H1 (cell line): ENCODE measurements around the gene SOX1. TPM values are rescaled to one million over a fixed set of nuclear protein-coding genes. Genes with fewer than 3 reads are reported as not detected.

Experiments
- CTCF ChIA-PET: fragments of 300-600 bp; sonication (Branson Sonifier 250); formaldehyde crosslinking; loops from one replicate; lab custom pipeline; 2021; ENCODE audit not compliant: partially characterized antibody; lab: Charles Lee
- POLR2A ChIA-PET: fragments of 300-600 bp; sonication (Branson Sonifier 250); formaldehyde crosslinking; loops from one replicate; lab custom pipeline; 2021; ENCODE audit warnings: inconsistent platforms; ENCODE audit not compliant: partially characterized antibody; lab: Charles Lee
- DNase-seq, 2 experiments: peaks; one replicate each; pipeline versions ENCODE4 v3.0.0 to v3.0.0-alpha.2; 2010 to 2022; ENCODE audit warnings: low spot score in 2 of 2, low read depth in 1 of 2, mixed read lengths in 1 of 2
- FAIRE-seq: peaks from 2 replicates; lab custom pipeline; 2011; peaks lifted over from hg19 to GRCh38; lab: Jason Lieb, UNC
- H2AFZ ChIP-seq: 2 replicates; pipeline ENCODE4 v1.8.1; 2012; ENCODE audit warnings: low read length, inconsistent platforms
- H2AK5ac ChIP-seq: 2 replicates; pipeline ENCODE4 v1.6.1; 2013; ENCODE audit warnings: low read depth, low read length
- H2BK120ac ChIP-seq: replicated peaks from 2 replicates; pipeline ENCODE3; 2013; ENCODE audit warnings: low read depth, low read length, inconsistent platforms
- H2BK12ac ChIP-seq: 2 replicates; pipeline ENCODE4 v1.6.1; 2013; ENCODE audit warnings: low read depth, low read length
- H2BK15ac ChIP-seq: 2 replicates; pipeline ENCODE4 v1.6.1; 2013; ENCODE audit warnings: low read length
- H2BK20ac ChIP-seq: 2 replicates; pipeline ENCODE4 v1.6.1; 2013; ENCODE audit warnings: low read length
- H2BK5ac ChIP-seq: 2 replicates; pipeline ENCODE4 v1.6.1; 2013; ENCODE audit warnings: low read depth, low read length
- H3K14ac ChIP-seq: 2 replicates; pipeline ENCODE4 v1.6.1; 2013; ENCODE audit warnings: inconsistent platforms; ENCODE audit not compliant: insufficient read length
- H3K18ac ChIP-seq: 2 replicates; pipeline ENCODE4 v1.6.1; 2013; ENCODE audit warnings: low read length; ENCODE audit errors: extremely low read depth
- H3K23ac ChIP-seq: 2 replicates; pipeline ENCODE4 v1.6.1; 2013; ENCODE audit warnings: inconsistent platforms; ENCODE audit not compliant: insufficient read length
- H3K23me2 ChIP-seq: 2 replicates; pipeline ENCODE4 v1.6.1; 2013; ENCODE audit warnings: low read depth, low read length
- H3K27ac ChIP-seq: 2 replicates; pipeline ENCODE4 v1.6.1; 2011; ENCODE audit warnings: low read depth, low read length, inconsistent platforms
- H3K27me3 ChIP-seq, 4 experiments: replicated peaks in 1 of 4; 1 replicate in 1 of 4; 2 replicates in 3 of 4; pipeline versions ENCODE4 v1.6.1 to v1.8.1; 2011 to 2013; ENCODE audit warnings: low read length in 3 of 4, mild to moderate bottlenecking in 3 of 4, inconsistent platforms in 2 of 4, mixed read lengths in 2 of 4, moderate library complexity in 1 of 4; ENCODE audit not compliant: control insufficient read depth in 3 of 4, insufficient read depth in 3 of 4; ENCODE audit errors: extremely low read depth in 1 of 4
- H3K36me3 ChIP-seq, 4 experiments: 2 replicates each; pipeline versions ENCODE4 v1.6.1 to v1.8.1; 2011 to 2013; ENCODE audit warnings: mild to moderate bottlenecking in 4 of 4, low read length in 3 of 4, moderate library complexity in 2 of 4, control low read depth in 1 of 4, inconsistent platforms in 1 of 4; ENCODE audit not compliant: insufficient read depth in 4 of 4, control insufficient read depth in 2 of 4
- H3K4ac ChIP-seq: replicated peaks from 2 replicates; pipeline ENCODE3; 2013; ENCODE audit warnings: low read length, low read depth, mixed read lengths, inconsistent platforms; ENCODE audit not compliant: insufficient read length
- H3K4me1 ChIP-seq, 4 experiments: replicated peaks in 1 of 4; 1 replicate in 1 of 4; 2 replicates in 3 of 4; pipeline versions ENCODE4 v1.6.1 to v1.8.1; 2011 to 2013; ENCODE audit warnings: low read length in 3 of 4, inconsistent platforms in 2 of 4, mixed read lengths in 1 of 4; ENCODE audit not compliant: insufficient read depth in 4 of 4, control insufficient read depth in 3 of 4
- H3K4me2 ChIP-seq, 2 experiments: 2 replicates each; pipeline versions ENCODE4 v1.6.1 to v1.8.1; 2011 to 2013; ENCODE audit warnings: low read depth in 2 of 2, low read length in 2 of 2, control low read depth in 1 of 2, inconsistent platforms in 1 of 2, mild to moderate bottlenecking in 1 of 2; ENCODE audit not compliant: insufficient read depth in 1 of 2
- H3K4me3 ChIP-seq, 4 experiments: fragments of 200-600, 300-600 bp in 1 of 4; sonication (generic), shearing (Covaris generic), sonication (Bioruptor Twin) in 1 of 4; 2 replicates each; pipeline versions ENCODE4 v1.5.1 to v1.8.1; 2011 to 2016; ENCODE audit warnings: low read length in 4 of 4, low read depth in 3 of 4, control low read depth in 2 of 4, inconsistent platforms in 2 of 4, mild to moderate bottlenecking in 2 of 4, mixed read lengths in 1 of 4, moderate library complexity in 1 of 4; ENCODE audit not compliant: insufficient read depth in 2 of 4; ENCODE audit errors: extremely low read depth in 1 of 4
- H3K56ac ChIP-seq: replicated peaks from 2 replicates; pipeline ENCODE3; 2013; ENCODE audit warnings: low read depth, mild to moderate bottlenecking, mixed read lengths, low read length, inconsistent platforms; ENCODE audit not compliant: insufficient read length
- H3K79me1 ChIP-seq: 2 replicates; pipeline ENCODE4 v1.6.1; 2013; ENCODE audit warnings: low read depth, low read length, control low read depth
- H3K79me2 ChIP-seq, 2 experiments: 2 replicates each; pipeline versions ENCODE4 v1.6.1 to v1.8.1; 2012 to 2013; ENCODE audit warnings: low read length in 2 of 2, mild to moderate bottlenecking in 2 of 2, inconsistent platforms in 1 of 2; ENCODE audit not compliant: insufficient read depth in 2 of 2, control insufficient read depth in 1 of 2
- H3K9ac ChIP-seq, 4 experiments: replicated peaks in 1 of 4; 1 replicate in 1 of 4; 2 replicates in 3 of 4; pipeline versions ENCODE4 v1.6.1 to v1.8.1; 2011 to 2013; ENCODE audit warnings: low read depth in 3 of 4, low read length in 3 of 4, control low read depth in 2 of 4, mild to moderate bottlenecking in 2 of 4, moderate library complexity in 2 of 4, inconsistent platforms in 1 of 4; ENCODE audit errors: extremely low read depth in 1 of 4
- H3K9me3 ChIP-seq, 2 experiments: 2 replicates each; pipeline versions ENCODE4 v1.6.1 to v1.8.1; 2012 to 2013; ENCODE audit warnings: mild to moderate bottlenecking in 2 of 2, moderate library complexity in 2 of 2, control low read depth in 1 of 2, inconsistent platforms in 1 of 2, low read depth in 1 of 2, low read length in 1 of 2, mixed read lengths in 1 of 2; ENCODE audit not compliant: insufficient read depth in 2 of 2
- H4K20me1 ChIP-seq, 2 experiments: replicated peaks in 1 of 2; 2 replicates each; pipeline versions ENCODE3 to v1.8.1; 2011 to 2013; ENCODE audit warnings: inconsistent platforms in 2 of 2, low read length in 2 of 2, mild to moderate bottlenecking in 1 of 2; ENCODE audit not compliant: insufficient read depth in 2 of 2, control insufficient read depth in 1 of 2
- H4K5ac ChIP-seq: 2 replicates; pipeline ENCODE4 v1.6.1; 2013; ENCODE audit warnings: low read length, low read depth, mixed read lengths, inconsistent platforms; ENCODE audit not compliant: insufficient read length
- H4K8ac ChIP-seq: 2 replicates; pipeline ENCODE4 v1.8.0; 2013; ENCODE audit warnings: mild to moderate bottlenecking, moderate library complexity, low read length, inconsistent platforms; ENCODE audit not compliant: insufficient read depth; ENCODE audit errors: extremely low read depth
- H4K91ac ChIP-seq: replicated peaks from 2 replicates; pipeline ENCODE3; 2013; ENCODE audit warnings: low read length, mixed read lengths, inconsistent platforms; ENCODE audit not compliant: insufficient read length
- ASH2L ChIP-seq: fragments of 200-600, 300-600 bp; sonication (generic); IDR thresholded peaks from one replicate; pipeline ENCODE4 v1.7.1; 2017; ENCODE audit warnings: low read length
- ATF3 ChIP-seq: IDR thresholded peaks from 2 replicates; pipeline ENCODE4 v1.6.1; 2011; ENCODE audit warnings: low read depth, mild to moderate bottlenecking, low read length; ENCODE audit not compliant: insufficient read depth
- CBX5 ChIP-seq: fragments of 300-800, 300-1000 bp; sonication (generic); IDR thresholded peaks from 2 replicates; pipeline ENCODE4 v1.7.1; 2016; ENCODE audit warnings: antibody characterized with exemption, low read length, low read depth
- CHD2 ChIP-seq: IDR thresholded peaks from 2 replicates; pipeline ENCODE4 v1.6.1; 2012; ENCODE audit warnings: low read length, improper control_type of control experiment
- JUND ChIP-seq: IDR thresholded peaks from 2 replicates; pipeline ENCODE4 v1.6.1; 2011; ENCODE audit warnings: mild to moderate bottlenecking, improper control_type of control experiment, low read length
- RFX5 ChIP-seq: IDR thresholded peaks from 2 replicates; pipeline ENCODE4 v1.6.1; 2011; ENCODE audit warnings: low read depth, low read length, improper control_type of control experiment, borderline replicate concordance
- SIX5 ChIP-seq: IDR thresholded peaks from 2 replicates; pipeline ENCODE4 v1.6.1; 2011; ENCODE audit warnings: mild to moderate bottlenecking, low read depth, low read length
- TBP ChIP-seq: IDR thresholded peaks from 2 replicates; pipeline ENCODE4 v1.6.1; 2011; ENCODE audit warnings: low read depth, low read length, improper control_type of control experiment
- TEAD4 ChIP-seq: IDR thresholded peaks from 2 replicates; pipeline ENCODE4 v1.6.1; 2012; ENCODE audit warnings: low read depth, low read length, inconsistent platforms, mixed read lengths
- WGBS, 2 experiments: shearing (Covaris generic) in 1 of 2; methylation state at CpG; one replicate each; pipeline versions ENCODE4 v1.1.6 to v1.1.7; 2013 to 2015; ENCODE audit warnings: low lambda C conversion rate in 2 of 2, mixed read lengths in 2 of 2, inconsistent platforms in 1 of 2, low coverage in 1 of 2, missing lambda C conversion rate in 1 of 2; ENCODE audit not compliant: insufficient replicate concordance in 2 of 2, insufficient coverage in 1 of 2, insufficient read length in 1 of 2; ENCODE audit errors: extremely low coverage in 1 of 2, missing lambda C conversion rate in 1 of 2; 5-methylcytosine and 5-hydroxymethylcytosine counted together
- polyA plus RNA-seq, 7 experiments: library from polyadenylated mRNA; depleted of rRNA in 3 of 7; stranded (reverse) in 5 of 7; unstranded in 2 of 7; fragments of >200 nt in 5 of 7; fragments of 200-250 nt in 2 of 7; gene quantifications; 1 replicate in 5 of 7; 2 replicates in 1 of 7; 4 replicates in 1 of 7; pipeline versions ENCODE4 v1.2.1 to v1.2.3, GENCODE V29; 2011 to 2013; ENCODE audit warnings: missing spikeins in 2 of 7, mixed read lengths in 2 of 7
- total RNA-seq: library from RNA; stranded (reverse); fragmentation: NEBNext Ultra II Directional; extraction: Animal tissue kit (Norgen Biotek cat#: 25700); gene quantifications from 2 replicates; pipeline ENCODE4 v1.2.1, GENCODE V29; 2021

SOX1 gene
- total and polyA plus RNA-seq, 2 of the 8 experiments (the other 6 are each of a cell fraction or from before 2014, with no cell fraction given): 0.03 to 0.09 TPM

DNA sequence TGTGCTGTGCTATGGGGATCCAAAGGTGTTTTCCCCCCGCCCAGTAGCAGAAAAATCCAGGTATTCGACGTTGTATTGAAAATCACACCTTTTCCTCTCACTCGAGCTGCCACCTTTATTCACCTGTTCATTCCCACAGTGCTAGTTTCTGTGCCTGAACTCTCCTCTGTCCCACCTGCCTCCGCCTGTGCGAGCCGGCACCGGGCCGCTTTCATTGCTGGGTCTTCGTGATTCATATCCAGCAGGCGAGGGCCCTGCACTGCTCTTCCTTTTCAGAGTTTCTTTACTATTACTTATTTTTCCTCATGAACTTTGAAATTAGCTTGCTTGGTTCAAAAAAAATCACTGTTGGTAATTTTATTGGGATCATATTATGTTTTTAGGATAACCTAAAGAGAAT is 42.4 kb upstream of the SOX1 start:
- Histone ChIP-seq H3K14ac (no peak overlapping the region), H4K8ac (no peak overlapping the region), H3K27ac (no peak overlapping the region), H3K9me3 (peaks cover 2 to 14% of the 10 kb centered on the region in 2 experiments; a peak in 1 of 4 replicates), H2AK5ac (no peak overlapping the region), H3K36me3 (no peaks in the 10 kb centered on the region), H4K5ac (no peak overlapping the region), H3K9ac (no peak overlapping the region), H2BK12ac (no peak overlapping the region), H3K18ac (no peak overlapping the region), H4K20me1 (no peaks in the 10 kb centered on the region), H3K23me2 (no peaks in the 10 kb centered on the region), H3K4me1 (no peaks in the 10 kb centered on the region), H3K79me1 (no peaks in the 10 kb centered on the region), H2BK20ac (no peak overlapping the region), H2BK15ac (no peak overlapping the region), H3K27me3 (no peaks in the 10 kb centered on the region), H3K79me2 (no peaks in the 10 kb centered on the region), H2AFZ (no peak overlapping the region), H3K23ac (no peak overlapping the region), H3K4ac (no peak overlapping the region), H4K91ac (no peak overlapping the region), H3K56ac (no peak overlapping the region), H3K4me3 (no peak overlapping the region), H2BK120ac (no peak overlapping the region), H2BK5ac (no peak overlapping the region), H3K4me2 (no peak overlapping the region)
- POLR2A ChIA-PET: no interaction called here
- DNase-seq (no peak), FAIRE-seq (no peak)
- WGBS, 2 experiments: 93% methylated on average over 11 of the region's 11 CpGs; no CpG with 5 or more reads in 1 of the 2 experiments
- CTCF ChIA-PET: interaction anchor here (0.7 kb wide), 1 partner anchor 62 kb away, joined by 3 read pairs; no protein-coding TSS in a partner anchor
- TF ChIP-seq SIX5 (no peak), ATF3 (no peak), TEAD4 (no peak), RFX5 (no peak), ASH2L (no peak), CBX5 (no peak), JUND (no peak), CHD2 (no peak), TBP (no peak)
